HEK293 (cell line): Measurements from ENCODE around the gene SREK1.
A peak's percentile ranks its signal among the peaks of the same experiment; 100 is the strongest.
"Not testable (repeated sequence)": the region's sequence is repeated elsewhere in the genome, so short reads cannot be mapped to it uniquely, and the experiment has no call there.

Source experiments
- CTCF ChIA-PET: fragments of 350-600 bp; formaldehyde crosslinking; extraction: SDS; loops from one replicate; lab custom pipeline; 2021; ENCODE audit warnings: antibody characterized with exemption; lab: Yijun Ruan, JAX
- POLR2A ChIA-PET: fragments of 300-600 bp; formaldehyde crosslinking; extraction: SDS; loops from one replicate; lab custom pipeline; 2020; ENCODE audit warnings: antibody characterized with exemption, inconsistent platforms; lab: Yijun Ruan, JAX
- H3K27ac ChIP-seq: fragments of 200-500 bp; sonication (Bioruptor generic); 2 replicates; pipeline ENCODE4 v1.5.1; 2014; ENCODE audit warnings: low read depth, low read length, control low read depth, inconsistent platforms; ENCODE audit errors: extremely low read depth
- H3K36me3 ChIP-seq, 2 experiments: fragments of 200-500 bp in 1 of 2; sonication (Bioruptor generic) in 1 of 2; 1 replicate in 1 of 2; 2 replicates in 1 of 2; pipeline ENCODE4 v1.5.1; 2014 to 2017; ENCODE audit warnings: inconsistent platforms in 2 of 2, low read length in 2 of 2; ENCODE audit not compliant: control insufficient read depth in 2 of 2, insufficient read depth in 1 of 2
- H3K4me1 ChIP-seq: fragments of 200-500 bp; sonication (Bioruptor generic); 2 replicates; pipeline ENCODE4 v1.5.1; 2014; ENCODE audit warnings: mild to moderate bottlenecking, low read length, inconsistent platforms; ENCODE audit not compliant: control insufficient read depth, insufficient read depth
- H3K4me3 ChIP-seq: 2 replicates; pipeline ENCODE4 v1.5.1; 2011; ENCODE audit warnings: low read depth, mild to moderate bottlenecking, control low read depth, low read length, moderate library complexity
- H3K9me3 ChIP-seq: fragments of 200-500 bp; sonication (Bioruptor generic); 2 replicates; pipeline ENCODE4 v1.5.1; 2014; ENCODE audit warnings: low read depth, low read length, inconsistent platforms; ENCODE audit not compliant: control insufficient read depth, insufficient read depth
- SETDB1 ChIP-seq: IDR thresholded peaks from one replicate; pipeline ENCODE4 v1.6.1; 2017; ENCODE audit warnings: mild to moderate bottlenecking, low read length, moderate library complexity, mixed read lengths; ENCODE audit not compliant: insufficient read length
- ZBTB1 ChIP-seq: fragments of 450-650 bp; formaldehyde crosslinking; IDR thresholded peaks from 2 replicates; pipeline ENCODE4 v1.5.1; 2016; ENCODE audit warnings: missing biosample characterization, missing genetic modification characterization
- ZFP3 ChIP-seq: fragments of 450-650 bp; formaldehyde crosslinking; IDR thresholded peaks from 2 replicates; pipeline ENCODE4 v1.5.1; 2016; ENCODE audit warnings: low read depth, missing biosample characterization, missing genetic modification characterization
- ZFP41 ChIP-seq: fragments of 450-650 bp; formaldehyde crosslinking; IDR thresholded peaks from 2 replicates; pipeline ENCODE4 v1.5.1; 2016; ENCODE audit warnings: missing biosample characterization, missing genetic modification characterization, borderline replicate concordance
- ZFP69B ChIP-seq: fragments of 450-650 bp; formaldehyde crosslinking; IDR thresholded peaks from 2 replicates; pipeline ENCODE4 v1.5.1; 2016; ENCODE audit warnings: missing biosample characterization, missing genetic modification characterization
- ZNF10 ChIP-seq: fragments of 450-650 bp; formaldehyde crosslinking; IDR thresholded peaks from 2 replicates; pipeline ENCODE4 v1.5.1; 2017; ENCODE audit warnings: missing biosample characterization, missing genetic modification characterization
- ZNF248 ChIP-seq: fragments of 450-650 bp; formaldehyde crosslinking; IDR thresholded peaks from 2 replicates; pipeline ENCODE4 v1.5.1; 2017; ENCODE audit warnings: missing biosample characterization, missing genetic modification characterization
- ZNF426 ChIP-seq: fragments of 450-650 bp; formaldehyde crosslinking; IDR thresholded peaks from 2 replicates; pipeline ENCODE4 v1.5.1; 2017; ENCODE audit warnings: missing biosample characterization, missing genetic modification characterization, mild to moderate bottlenecking, inconsistent platforms, moderate library complexity
- ZNF530 ChIP-seq: fragments of 450-650 bp; formaldehyde crosslinking; IDR thresholded peaks from 2 replicates; pipeline ENCODE4 v1.5.1; 2016; ENCODE audit warnings: low read depth, missing biosample characterization, missing genetic modification characterization
- ZNF600 ChIP-seq: fragments of 450-650 bp; formaldehyde crosslinking; IDR thresholded peaks from 2 replicates; pipeline ENCODE4 v1.5.1; 2016; ENCODE audit warnings: missing biosample characterization, missing genetic modification characterization
- ZNF624 ChIP-seq: fragments of 450-650 bp; formaldehyde crosslinking; IDR thresholded peaks from 2 replicates; pipeline ENCODE4 v1.5.1; 2017; ENCODE audit warnings: missing biosample characterization, missing genetic modification characterization
- TF ChIP-seq, protein P1 (sequence below): fragments of 450-650 bp; IDR thresholded peaks from 2 replicates; pipeline ENCODE4 v1.5.1; 2018; ENCODE audit warnings: missing biosample characterization, missing genetic modification characterization
- TF ChIP-seq, protein P2 (sequence below): fragments of 450-650 bp; formaldehyde crosslinking; IDR thresholded peaks from 2 replicates; pipeline ENCODE4 v1.5.1; 2016; ENCODE audit warnings: missing biosample characterization, missing genetic modification characterization
- TF ChIP-seq, protein P3 (sequence below): fragments of 450-650 bp; formaldehyde crosslinking; IDR thresholded peaks from 2 replicates; pipeline ENCODE4 v1.5.1; 2016; ENCODE audit warnings: missing biosample characterization, missing genetic modification characterization
- TF ChIP-seq, protein P4 (sequence below): fragments of 450-650 bp; formaldehyde crosslinking; IDR thresholded peaks from 2 replicates; pipeline ENCODE4 v1.5.1; 2017; ENCODE audit warnings: missing biosample characterization, missing genetic modification characterization
- TF ChIP-seq, protein P5 (sequence below): fragments of 450-650 bp; formaldehyde crosslinking; IDR thresholded peaks from 2 replicates; pipeline ENCODE4 v1.5.1; 2016; ENCODE audit warnings: missing biosample characterization, missing genetic modification characterization
- TF ChIP-seq, protein P6 (sequence below): fragments of 450-650 bp; formaldehyde crosslinking; IDR thresholded peaks from 2 replicates; pipeline ENCODE4 v1.5.1; 2016; ENCODE audit warnings: missing biosample characterization, missing genetic modification characterization, borderline replicate concordance

SREK1 gene

GRCh38 chr5:66136053-66136452 is 8.0 kb upstream of the SREK1 start:
- POLR2A ChIA-PET = no interaction called here
- H3K36me3 ChIP-seq = no peaks in the 10 kb centered on the region
- TF ChIP-seq, protein P1, sequence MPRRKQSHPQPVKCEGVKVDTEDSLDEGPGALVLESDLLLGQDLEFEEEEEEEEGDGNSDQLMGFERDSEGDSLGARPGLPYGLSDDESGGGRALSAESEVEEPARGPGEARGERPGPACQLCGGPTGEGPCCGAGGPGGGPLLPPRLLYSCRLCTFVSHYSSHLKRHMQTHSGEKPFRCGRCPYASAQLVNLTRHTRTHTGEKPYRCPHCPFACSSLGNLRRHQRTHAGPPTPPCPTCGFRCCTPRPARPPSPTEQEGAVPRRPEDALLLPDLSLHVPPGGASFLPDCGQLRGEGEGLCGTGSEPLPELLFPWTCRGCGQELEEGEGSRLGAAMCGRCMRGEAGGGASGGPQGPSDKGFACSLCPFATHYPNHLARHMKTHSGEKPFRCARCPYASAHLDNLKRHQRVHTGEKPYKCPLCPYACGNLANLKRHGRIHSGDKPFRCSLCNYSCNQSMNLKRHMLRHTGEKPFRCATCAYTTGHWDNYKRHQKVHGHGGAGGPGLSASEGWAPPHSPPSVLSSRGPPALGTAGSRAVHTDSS (tag by site-specific recombination) = no peak
- TF ChIP-seq, protein P2, sequence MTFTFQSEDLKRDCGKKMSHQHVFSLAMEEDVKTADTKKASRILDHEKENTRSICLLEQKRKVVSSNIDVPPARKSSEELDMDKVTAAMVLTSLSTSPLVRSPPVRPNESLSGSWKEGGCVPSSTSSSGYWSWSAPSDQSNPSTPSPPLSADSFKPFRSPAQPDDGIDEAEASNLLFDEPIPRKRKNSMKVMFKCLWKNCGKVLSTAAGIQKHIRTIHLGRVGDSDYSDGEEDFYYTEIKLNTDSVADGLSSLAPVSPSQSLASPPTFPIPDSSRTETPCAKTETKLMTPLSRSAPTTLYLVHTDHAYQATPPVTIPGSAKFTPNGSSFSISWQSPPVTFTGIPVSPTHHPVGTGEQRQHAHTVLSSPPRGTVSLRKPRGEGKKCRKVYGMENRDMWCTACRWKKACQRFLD (tag by site-specific recombination) = no peak
- TF ChIP-seq, protein P3, sequence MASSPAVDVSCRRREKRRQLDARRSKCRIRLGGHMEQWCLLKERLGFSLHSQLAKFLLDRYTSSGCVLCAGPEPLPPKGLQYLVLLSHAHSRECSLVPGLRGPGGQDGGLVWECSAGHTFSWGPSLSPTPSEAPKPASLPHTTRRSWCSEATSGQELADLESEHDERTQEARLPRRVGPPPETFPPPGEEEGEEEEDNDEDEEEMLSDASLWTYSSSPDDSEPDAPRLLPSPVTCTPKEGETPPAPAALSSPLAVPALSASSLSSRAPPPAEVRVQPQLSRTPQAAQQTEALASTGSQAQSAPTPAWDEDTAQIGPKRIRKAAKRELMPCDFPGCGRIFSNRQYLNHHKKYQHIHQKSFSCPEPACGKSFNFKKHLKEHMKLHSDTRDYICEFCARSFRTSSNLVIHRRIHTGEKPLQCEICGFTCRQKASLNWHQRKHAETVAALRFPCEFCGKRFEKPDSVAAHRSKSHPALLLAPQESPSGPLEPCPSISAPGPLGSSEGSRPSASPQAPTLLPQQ (tag by site-specific recombination) = no peak
- no peak overlapping the region for H3K27ac ChIP-seq
- CTCF ChIA-PET = interaction anchor here (0.7 kb wide), 1 partner anchor 35 kb away, joined by 3 read pairs; no protein-coding TSS in a partner anchor
- no peaks in the 10 kb centered on the region for H3K4me1 ChIP-seq
- H3K4me3 ChIP-seq = no peak overlapping the region
- no peaks in the 10 kb centered on the region for H3K9me3 ChIP-seq

DNA sequence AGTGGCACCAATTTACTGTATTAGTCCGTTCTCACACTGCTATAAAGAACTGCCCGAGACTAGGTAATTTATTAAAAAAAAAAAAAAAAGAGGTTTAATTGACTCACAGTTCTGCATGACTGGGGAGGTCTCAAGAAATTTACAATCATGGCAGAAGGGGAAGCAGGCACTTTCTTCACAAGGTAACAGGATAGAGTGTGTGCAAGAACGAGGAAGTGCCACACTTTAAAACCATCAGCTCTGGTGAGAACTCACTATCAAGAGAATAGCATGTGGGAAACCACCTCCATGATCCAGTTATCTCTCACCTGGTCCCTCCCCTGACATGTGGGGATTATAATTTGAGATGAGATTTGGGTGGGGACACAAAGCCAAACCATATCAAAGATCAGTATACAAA is 7.2 kb upstream of the SREK1 start:
- H3K27ac ChIP-seq, H3K4me3 ChIP-seq, CTCF ChIA-PET, H3K4me1 ChIP-seq, POLR2A ChIA-PET, H3K36me3 ChIP-seq, H3K9me3 ChIP-seq: not testable (repeated sequence)

DNA sequence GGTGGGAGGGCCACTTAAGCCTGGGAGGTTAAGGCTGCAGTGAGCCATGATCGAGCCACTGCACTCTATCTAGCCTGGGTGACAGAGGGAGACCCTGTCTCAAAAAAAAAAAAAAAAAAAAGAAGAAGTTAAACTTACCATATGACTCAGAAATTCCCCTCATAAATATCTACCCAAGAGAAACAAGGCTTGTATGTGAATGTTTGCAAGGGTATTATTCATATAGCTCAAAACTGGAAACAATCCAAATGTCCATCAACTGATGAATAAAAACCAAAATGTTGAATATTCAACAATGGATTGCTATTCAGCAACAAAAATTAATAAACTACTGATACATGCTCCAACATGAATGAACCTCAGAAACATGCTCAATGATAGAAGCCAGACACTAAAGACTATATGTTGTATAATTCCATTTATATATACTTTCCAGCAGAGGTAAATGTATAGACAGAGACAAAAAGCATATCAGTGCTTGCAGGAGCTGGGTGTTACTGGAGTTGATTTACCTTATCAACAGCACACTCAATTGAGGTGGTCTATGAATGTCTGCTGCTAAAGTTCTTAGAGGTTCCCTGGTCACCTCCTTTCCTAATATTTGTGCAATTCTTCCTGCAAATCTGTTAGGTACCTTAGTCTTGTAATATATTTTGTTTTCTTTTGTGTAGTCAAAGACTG is 5.3 kb upstream of the SREK1 start:
- Histone ChIP-seq H3K9me3 (no peaks in the 10 kb centered on the region), H3K4me1 (peaks cover 6% of the 10 kb centered on the region), H3K36me3 (no peaks in the 10 kb centered on the region), H3K27ac (no peak overlapping the region), H3K4me3 (no peak overlapping the region)
- CTCF ChIA-PET = no interaction called here
- POLR2A ChIA-PET = no interaction called here
- TF ChIP-seq ZNF10 (tag by site-specific recombination) = peak; percentile 96
- no peak for TF ChIP-seq ZNF530 (tag by site-specific recombination)

GRCh38 chr5:66139318-66139712 is 4.8 kb upstream of the SREK1 start:
- CTCF ChIA-PET = interaction anchor here (0.6 kb wide), 1 partner anchor 434 kb away, joined by 4 read pairs; no protein-coding TSS in a partner anchor
- no peak overlapping the region for H3K27ac ChIP-seq
- H3K9me3 ChIP-seq = no peaks in the 10 kb centered on the region
- H3K36me3 ChIP-seq = no peaks in the 10 kb centered on the region
- peaks cover 6% of the 10 kb centered on the region for H3K4me1 ChIP-seq
- no peak overlapping the region for H3K4me3 ChIP-seq
- POLR2A ChIA-PET = no interaction called here
- TF ChIP-seq ZFP69B (tag by site-specific recombination) (no peak), ZNF624 (no peak), ZNF10 (tag by site-specific recombination) (no peak), ZNF248 (tag by site-specific recombination) (no peak), ZFP41 (tag by site-specific recombination) (no peak), ZBTB1 (no peak), ZNF426 (tag by site-specific recombination) (no peak), ZNF600 (tag by site-specific recombination) (no peak), ZFP3 (tag by site-specific recombination) (no peak), SETDB1 (no peak)
- TF ChIP-seq, protein P4, sequence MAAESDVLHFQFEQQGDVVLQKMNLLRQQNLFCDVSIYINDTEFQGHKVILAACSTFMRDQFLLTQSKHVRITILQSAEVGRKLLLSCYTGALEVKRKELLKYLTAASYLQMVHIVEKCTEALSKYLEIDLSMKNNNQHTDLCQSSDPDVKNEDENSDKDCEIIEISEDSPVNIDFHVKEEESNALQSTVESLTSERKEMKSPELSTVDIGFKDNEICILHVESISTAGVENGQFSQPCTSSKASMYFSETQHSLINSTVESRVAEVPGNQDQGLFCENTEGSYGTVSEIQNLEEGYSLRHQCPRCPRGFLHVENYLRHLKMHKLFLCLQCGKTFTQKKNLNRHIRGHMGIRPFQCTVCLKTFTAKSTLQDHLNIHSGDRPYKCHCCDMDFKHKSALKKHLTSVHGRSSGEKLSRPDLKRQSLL = no peak
- TF ChIP-seq, protein P5, sequence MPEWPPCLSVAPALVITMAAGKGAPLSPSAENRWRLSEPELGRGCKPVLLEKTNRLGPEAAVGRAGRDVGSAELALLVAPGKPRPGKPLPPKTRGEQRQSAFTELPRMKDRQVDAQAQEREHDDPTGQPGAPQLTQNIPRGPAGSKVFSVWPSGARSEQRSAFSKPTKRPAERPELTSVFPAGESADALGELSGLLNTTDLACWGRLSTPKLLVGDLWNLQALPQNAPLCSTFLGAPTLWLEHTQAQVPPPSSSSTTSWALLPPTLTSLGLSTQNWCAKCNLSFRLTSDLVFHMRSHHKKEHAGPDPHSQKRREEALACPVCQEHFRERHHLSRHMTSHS = no peak
- TF ChIP-seq, protein P6, sequence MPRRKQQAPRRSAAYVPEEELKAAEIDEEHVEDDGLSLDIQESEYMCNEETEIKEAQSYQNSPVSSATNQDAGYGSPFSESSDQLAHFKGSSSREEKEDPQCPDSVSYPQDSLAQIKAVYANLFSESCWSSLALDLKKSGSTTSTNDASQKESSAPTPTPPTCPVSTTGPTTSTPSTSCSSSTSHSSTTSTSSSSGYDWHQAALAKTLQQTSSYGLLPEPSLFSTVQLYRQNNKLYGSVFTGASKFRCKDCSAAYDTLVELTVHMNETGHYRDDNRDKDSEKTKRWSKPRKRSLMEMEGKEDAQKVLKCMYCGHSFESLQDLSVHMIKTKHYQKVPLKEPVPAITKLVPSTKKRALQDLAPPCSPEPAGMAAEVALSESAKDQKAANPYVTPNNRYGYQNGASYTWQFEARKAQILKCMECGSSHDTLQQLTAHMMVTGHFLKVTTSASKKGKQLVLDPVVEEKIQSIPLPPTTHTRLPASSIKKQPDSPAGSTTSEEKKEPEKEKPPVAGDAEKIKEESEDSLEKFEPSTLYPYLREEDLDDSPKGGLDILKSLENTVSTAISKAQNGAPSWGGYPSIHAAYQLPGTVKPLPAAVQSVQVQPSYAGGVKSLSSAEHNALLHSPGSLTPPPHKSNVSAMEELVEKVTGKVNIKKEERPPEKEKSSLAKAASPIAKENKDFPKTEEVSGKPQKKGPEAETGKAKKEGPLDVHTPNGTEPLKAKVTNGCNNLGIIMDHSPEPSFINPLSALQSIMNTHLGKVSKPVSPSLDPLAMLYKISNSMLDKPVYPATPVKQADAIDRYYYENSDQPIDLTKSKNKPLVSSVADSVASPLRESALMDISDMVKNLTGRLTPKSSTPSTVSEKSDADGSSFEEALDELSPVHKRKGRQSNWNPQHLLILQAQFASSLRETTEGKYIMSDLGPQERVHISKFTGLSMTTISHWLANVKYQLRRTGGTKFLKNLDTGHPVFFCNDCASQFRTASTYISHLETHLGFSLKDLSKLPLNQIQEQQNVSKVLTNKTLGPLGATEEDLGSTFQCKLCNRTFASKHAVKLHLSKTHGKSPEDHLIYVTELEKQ = no peak
